Measurements from ENCODE around the gene IGFBP5. TPM values are rescaled to one million over a fixed set of nuclear protein-coding genes. Genes with fewer than 3 reads are reported as not detected.

The IGFBP5 gene
- total RNA-seq, 1 experiment from 2014 or later: 3.9 TPM

DNA sequence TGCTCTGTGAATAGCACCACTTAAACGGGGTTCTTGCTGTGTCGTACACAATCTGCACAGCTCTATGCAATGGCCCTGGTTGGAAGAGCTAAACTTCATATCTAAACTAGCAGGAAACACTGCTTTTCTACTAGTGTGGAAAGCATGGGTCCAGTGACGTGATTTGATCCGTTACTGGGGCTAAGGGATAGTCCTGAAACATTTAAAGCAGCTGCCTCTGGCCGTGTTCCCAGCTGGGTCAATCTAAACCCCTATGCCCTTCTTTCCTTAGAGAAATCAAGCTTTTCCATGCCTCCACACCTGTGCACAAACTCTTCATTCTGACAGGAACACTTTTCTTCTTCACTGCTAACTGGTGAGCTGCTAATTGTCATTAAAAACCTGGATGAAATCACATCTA, 5.4 kb upstream of the IGFBP5 start (continued):
- TF ChIP-seq, protein P1, sequence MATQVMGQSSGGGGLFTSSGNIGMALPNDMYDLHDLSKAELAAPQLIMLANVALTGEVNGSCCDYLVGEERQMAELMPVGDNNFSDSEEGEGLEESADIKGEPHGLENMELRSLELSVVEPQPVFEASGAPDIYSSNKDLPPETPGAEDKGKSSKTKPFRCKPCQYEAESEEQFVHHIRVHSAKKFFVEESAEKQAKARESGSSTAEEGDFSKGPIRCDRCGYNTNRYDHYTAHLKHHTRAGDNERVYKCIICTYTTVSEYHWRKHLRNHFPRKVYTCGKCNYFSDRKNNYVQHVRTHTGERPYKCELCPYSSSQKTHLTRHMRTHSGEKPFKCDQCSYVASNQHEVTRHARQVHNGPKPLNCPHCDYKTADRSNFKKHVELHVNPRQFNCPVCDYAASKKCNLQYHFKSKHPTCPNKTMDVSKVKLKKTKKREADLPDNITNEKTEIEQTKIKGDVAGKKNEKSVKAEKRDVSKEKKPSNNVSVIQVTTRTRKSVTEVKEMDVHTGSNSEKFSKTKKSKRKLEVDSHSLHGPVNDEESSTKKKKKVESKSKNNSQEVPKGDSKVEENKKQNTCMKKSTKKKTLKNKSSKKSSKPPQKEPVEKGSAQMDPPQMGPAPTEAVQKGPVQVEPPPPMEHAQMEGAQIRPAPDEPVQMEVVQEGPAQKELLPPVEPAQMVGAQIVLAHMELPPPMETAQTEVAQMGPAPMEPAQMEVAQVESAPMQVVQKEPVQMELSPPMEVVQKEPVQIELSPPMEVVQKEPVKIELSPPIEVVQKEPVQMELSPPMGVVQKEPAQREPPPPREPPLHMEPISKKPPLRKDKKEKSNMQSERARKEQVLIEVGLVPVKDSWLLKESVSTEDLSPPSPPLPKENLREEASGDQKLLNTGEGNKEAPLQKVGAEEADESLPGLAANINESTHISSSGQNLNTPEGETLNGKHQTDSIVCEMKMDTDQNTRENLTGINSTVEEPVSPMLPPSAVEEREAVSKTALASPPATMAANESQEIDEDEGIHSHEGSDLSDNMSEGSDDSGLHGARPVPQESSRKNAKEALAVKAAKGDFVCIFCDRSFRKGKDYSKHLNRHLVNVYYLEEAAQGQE (IDR thresholded peaks at IDR 0.05; ENCODE audit: low read depth): no peak
- TF ChIP-seq RAD21 (IDR thresholded peaks at IDR 0.05; ENCODE audit: low read depth): no peak
- TF ChIP-seq, protein P2, sequence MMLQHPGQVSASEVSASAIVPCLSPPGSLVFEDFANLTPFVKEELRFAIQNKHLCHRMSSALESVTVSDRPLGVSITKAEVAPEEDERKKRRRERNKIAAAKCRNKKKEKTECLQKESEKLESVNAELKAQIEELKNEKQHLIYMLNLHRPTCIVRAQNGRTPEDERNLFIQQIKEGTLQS (IDR thresholded peaks at IDR 0.05): no peak
- TF ChIP-seq EGR1 (IDR thresholded peaks at IDR 0.05; ENCODE audit: low read depth): no peak
- no peak for TF ChIP-seq ZFX (IDR thresholded peaks at IDR 0.05)
- TF ChIP-seq TCF7L2 (IDR thresholded peaks at IDR 0.05; ENCODE audit: borderline replicate concordance, extremely low read depth, insufficient read depth, insufficient read length): no peak
- no peak for TF ChIP-seq POLR2A (IDR thresholded peaks at IDR 0.05; ENCODE audit: borderline replicate concordance, extremely low read depth, insufficient read depth, insufficient read length)
- no peak for TF ChIP-seq FOSL1 (IDR thresholded peaks at IDR 0.05; ENCODE audit: low read depth)
- TF ChIP-seq SRF (IDR thresholded peaks at IDR 0.05; ENCODE audit: low read depth): no peak

DNA sequence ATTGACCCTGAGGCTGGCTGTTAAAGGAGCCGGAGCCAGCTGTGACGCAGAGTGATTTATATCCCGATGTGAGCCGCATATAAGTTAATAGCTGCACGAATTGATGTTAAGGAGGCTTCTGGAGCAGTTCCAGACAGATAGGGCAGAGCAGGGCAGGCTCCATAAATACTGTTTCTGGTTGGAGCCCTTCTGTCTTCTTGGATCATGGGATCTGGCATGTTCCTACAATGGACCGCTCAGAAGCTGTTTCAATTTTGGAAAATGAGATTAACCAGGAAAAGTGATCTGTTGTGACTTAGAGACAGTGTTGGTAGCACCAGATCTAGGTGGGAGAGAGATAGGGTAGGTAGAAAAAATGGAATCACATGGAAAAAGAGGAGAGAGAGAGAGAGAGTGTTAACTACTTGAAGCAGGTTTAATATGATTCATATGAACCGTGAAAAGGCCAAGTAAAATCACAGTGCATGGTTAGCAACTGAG, 4.8 kb upstream of the IGFBP5 start:
- Histone ChIP-seq H3K9me2 (ENCODE audit: insufficient read depth) (peaks cover 3% of the 10 kb centered on the region; the same call in 1 of the 2 replicates), H3K4me3 (replicated peaks in 1 of 2; ENCODE audit: low read depth in 1 of 2, low read length in 2 of 2) (no peak overlapping the region), H3K27me3 (ENCODE audit: insufficient read depth, low read length) (peaks cover 22% of the 10 kb centered on the region; the same call in 1 of the 2 replicates), H3K9me3 (ENCODE audit: control insufficient read depth in 1 of 2, insufficient read depth in 1 of 2, low read depth in 1 of 2, low read length in 2 of 2) (no peaks in the 10 kb centered on the region), H3K79me2 (ENCODE audit: insufficient read depth, low read length) (no peaks in the 10 kb centered on the region), H2AFZ (ENCODE audit: low read depth, low read length, poor library complexity, severe bottlenecking) (no peak overlapping the region), H3K9ac (ENCODE audit: low read length) (no peak overlapping the region), H3K4me2 (ENCODE audit: low read length) (no peak overlapping the region), H3K4me1 (ENCODE audit: control insufficient read depth in 1 of 2, insufficient read depth in 2 of 2, low read length in 2 of 2) (peaks cover 13 to 20% of the 10 kb centered on the region in 2 experiments), H3K36me3 (ENCODE audit: control insufficient read depth in 1 of 2, insufficient read depth in 2 of 2, low read length in 2 of 2) (no peaks in the 10 kb centered on the region), H3K27ac (ENCODE audit: low read depth, low read length) (no peak overlapping the region), H4K20me1 (ENCODE audit: insufficient read depth) (no peaks in the 10 kb centered on the region)
- no peak for ATAC-seq
- ChIA-PET POLR2A (no interaction called here), RAD21 (ENCODE audit: low non-redundant PET in 1 of 2, low total read pairs in 2 of 2, uncharacterized antibody in 2 of 2, unreplicated experiment in 2 of 2) (no interaction called here), CTCF (interaction anchor here (0.6 to 2.6 kb wide), 3 partner anchors 466 to 1013 kb away, joined by 3 to 20 read pairs (median 3); no protein-coding TSS in a partner anchor)
- intact Hi-C loops (cut with micrococcal nuclease): no loop called here
- BruUV-seq (replicated peaks): no TSS peak
- no peak for DNase-seq (ENCODE audit: low read depth, low spot score)
- TF ChIP-seq, protein P1 (IDR thresholded peaks at IDR 0.05; ENCODE audit: low read depth): no peak
- no peak for TF ChIP-seq CEBPB (IDR thresholded peaks at IDR 0.05; ENCODE audit: low read depth)
- TF ChIP-seq, protein P3, sequence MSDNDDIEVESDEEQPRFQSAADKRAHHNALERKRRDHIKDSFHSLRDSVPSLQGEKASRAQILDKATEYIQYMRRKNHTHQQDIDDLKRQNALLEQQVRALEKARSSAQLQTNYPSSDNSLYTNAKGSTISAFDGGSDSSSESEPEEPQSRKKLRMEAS (IDR thresholded peaks at IDR 0.05): no peak
- no peak for TF ChIP-seq FOSL1 (IDR thresholded peaks at IDR 0.05; ENCODE audit: low read depth)
- TF ChIP-seq TCF7L2 (IDR thresholded peaks at IDR 0.05; ENCODE audit: borderline replicate concordance, extremely low read depth, insufficient read depth, insufficient read length): no peak
- TF ChIP-seq ZFX (IDR thresholded peaks at IDR 0.05): no peak
- no peak for TF ChIP-seq SIN3A (IDR thresholded peaks at IDR 0.05; ENCODE audit: low read depth)
- no peak for TF ChIP-seq ELF1 (IDR thresholded peaks at IDR 0.05; ENCODE audit: borderline replicate concordance, low read depth)
